GM19395 (cell line): ENCODE measurements around the gene SPATA2L.
"Not testable (repeated sequence)": the region's sequence is repeated elsewhere in the genome, so short reads cannot be mapped to it uniquely, and the experiment has no call there.

Experiments used
- ATAC-seq: cut with Tn5 transposase; IDR thresholded peaks from one replicate; pipeline ENCODE4 v1.9.1; 2021; ENCODE audit warnings: mild to moderate bottlenecking, moderate library complexity; ENCODE audit not compliant: unreplicated experiment

Gene SPATA2L

GRCh38 chr16:89708481-89708931 is 7.0 kb upstream of the SPATA2L start:
- ATAC-seq, result no peak

DNA sequence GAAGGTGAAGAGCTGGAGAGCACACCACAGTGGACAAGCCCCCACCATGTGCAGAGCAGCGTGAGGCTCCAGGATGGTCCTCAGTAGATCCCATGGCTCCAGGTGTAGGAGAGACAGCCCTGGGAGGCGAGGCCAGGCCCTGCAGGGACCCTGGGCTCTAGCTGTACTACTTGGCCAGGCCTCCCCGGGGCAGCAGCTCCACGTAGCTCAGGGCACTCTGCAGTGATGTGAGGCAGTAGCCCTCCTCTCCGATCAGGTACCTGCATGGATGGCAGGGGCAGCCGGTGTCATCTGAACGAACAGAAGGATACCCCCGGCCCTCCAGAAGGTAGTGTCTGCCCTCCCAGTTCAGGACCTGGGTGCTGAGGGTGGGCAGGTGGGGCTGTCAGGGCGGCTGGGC is 6.2 kb upstream of the SPATA2L start:
- ATAC-seq, result no peak

- ATAC-seq, result no peak
Observed at GRCh38 chr16:89706518-89707260, 5.2 kb upstream of the SPATA2L start.

DNA sequence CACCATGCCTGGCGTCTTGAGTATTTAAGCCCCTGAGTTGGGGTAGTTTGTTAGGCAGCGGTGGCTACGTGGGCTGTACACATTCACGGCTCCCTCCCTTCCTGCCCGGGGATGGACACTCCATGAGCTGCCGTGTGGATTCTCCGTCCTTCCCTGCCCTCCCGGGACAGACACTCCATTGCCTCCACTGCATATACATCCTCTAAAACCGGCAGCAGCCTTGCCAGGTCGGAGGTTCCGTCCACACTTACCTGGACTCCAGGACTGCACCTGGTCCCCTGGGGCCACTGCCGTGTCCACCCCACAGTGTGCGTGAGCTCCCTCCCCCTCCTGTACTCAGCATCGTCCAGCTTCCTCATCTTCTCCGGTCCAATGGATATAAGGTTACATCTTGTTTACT is 3.5 kb upstream of the SPATA2L start:
- no peak for ATAC-seq

- ATAC-seq, result no peak
Observed at GRCh38 chr16:89704281-89704680, 2.8 kb upstream of the SPATA2L start.

DNA sequence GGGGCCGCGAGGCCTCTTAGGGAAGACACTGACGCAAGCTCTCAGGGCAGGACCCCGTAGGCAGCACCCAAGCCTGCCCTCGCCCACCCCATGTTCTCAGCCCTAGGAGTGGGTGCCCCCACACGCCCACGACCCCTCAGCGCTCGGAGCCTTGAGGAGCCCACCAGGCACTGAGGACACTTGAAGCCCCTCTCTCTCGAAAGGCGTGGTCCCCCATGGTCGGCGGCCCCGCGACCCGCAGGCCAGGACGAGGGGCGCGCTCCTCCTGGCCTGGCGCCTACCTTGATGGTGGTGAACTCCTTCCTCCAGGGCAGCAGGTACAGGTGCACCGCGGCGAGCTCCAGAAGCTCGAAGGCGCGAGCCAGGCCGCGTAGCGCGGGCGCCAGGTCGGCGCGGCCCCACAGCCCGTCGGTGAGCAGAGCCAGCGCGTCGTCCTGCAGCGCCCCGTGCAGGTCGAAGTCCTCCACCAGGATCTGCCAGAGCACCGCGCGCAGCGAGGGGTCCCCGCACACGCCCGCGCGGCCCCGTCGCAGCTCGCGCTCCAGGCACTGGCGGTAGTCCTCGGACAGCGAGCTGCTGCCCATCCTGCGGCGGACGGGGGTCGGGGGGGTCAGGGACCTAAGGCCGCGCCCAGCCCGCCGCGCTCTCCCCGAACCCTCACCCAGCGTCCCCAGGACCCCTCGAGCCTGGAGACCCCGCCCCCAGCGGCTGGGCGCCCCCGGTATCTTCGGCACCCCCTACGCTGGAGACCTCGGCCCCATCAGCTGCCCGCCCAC is 668 bp downstream of the SPATA2L start:
- ATAC-seq, result no peak

GRCh38 chr16:89700100-89700648 is 1.3 kb downstream of the SPATA2L start:
- ATAC-seq, result peak; percentile 52

GRCh38 chr16:89699629-89700099 is 1.8 kb downstream of the SPATA2L start:
- not testable (repeated sequence) for ATAC-seq

GRCh38 chr16:89698717-89699116 is 2.8 kb downstream of the SPATA2L start:
- not testable (repeated sequence) for ATAC-seq

DNA sequence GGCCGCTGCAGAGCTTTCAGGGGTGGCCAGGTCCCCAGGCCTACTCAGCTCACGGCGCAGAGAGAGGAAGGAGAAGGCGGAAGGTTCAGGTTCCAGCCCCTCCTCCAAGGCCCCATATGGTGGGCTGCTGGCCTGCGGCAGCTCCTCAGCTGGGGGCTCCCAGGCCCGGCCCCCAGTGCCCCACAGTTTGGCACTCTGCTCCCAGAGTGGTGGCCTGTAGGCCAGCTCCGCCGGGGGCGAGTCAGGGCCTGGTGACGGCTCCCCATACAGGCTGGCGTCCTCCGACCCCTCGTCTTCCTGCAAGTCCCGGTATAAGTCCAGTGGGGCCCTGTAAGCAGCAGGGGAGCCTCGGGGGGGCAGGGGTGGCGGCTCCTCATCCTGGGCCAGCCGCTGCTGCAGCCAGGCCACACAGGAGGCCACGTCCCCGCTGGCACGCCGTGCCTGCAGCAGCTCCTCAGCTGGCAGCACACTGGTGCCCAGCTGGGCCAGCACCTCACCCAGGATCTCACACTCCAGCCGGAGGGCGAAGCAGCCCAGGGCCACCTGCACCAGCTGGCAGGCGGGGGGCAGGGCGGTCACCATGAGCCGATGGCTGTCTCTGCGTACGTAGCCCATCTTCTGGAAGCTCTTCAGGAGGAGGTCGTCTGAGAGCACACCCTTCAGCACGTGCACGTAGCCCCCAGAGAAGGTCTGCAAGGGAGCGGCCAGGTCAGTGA is 3.7 kb downstream of the SPATA2L start:
- ATAC-seq, result no peak

DNA sequence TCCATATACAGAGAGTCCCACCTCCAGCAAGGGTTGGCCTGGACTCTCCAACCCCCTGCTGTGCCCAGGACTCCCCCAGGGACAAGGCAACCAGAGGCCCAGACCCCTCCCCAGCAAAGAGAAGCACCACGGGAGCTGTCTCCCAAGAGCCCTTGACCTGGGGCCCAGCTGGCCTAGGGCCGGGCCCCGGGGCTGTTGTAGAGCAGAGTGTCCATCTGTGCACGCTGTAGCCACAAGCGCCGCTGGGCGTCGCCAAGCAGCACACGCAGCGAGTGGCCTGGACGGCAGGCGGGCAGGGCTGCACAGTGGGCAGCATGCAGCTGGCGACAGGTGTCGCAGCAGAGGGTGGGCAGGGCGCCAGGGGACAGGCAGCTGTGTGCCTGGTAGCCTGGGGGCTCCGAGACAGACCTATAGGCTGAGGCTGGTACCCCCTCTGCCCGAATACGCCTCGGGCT is 4.3 kb downstream of the SPATA2L start:
- no peak for ATAC-seq

GRCh38 chr16:89696670-89697128 is 4.8 kb downstream of the SPATA2L start:
- no peak for ATAC-seq

- ATAC-seq, result no peak
Observed at GRCh38 chr16:89695875-89696669, 5.4 kb downstream of the SPATA2L start.

DNA sequence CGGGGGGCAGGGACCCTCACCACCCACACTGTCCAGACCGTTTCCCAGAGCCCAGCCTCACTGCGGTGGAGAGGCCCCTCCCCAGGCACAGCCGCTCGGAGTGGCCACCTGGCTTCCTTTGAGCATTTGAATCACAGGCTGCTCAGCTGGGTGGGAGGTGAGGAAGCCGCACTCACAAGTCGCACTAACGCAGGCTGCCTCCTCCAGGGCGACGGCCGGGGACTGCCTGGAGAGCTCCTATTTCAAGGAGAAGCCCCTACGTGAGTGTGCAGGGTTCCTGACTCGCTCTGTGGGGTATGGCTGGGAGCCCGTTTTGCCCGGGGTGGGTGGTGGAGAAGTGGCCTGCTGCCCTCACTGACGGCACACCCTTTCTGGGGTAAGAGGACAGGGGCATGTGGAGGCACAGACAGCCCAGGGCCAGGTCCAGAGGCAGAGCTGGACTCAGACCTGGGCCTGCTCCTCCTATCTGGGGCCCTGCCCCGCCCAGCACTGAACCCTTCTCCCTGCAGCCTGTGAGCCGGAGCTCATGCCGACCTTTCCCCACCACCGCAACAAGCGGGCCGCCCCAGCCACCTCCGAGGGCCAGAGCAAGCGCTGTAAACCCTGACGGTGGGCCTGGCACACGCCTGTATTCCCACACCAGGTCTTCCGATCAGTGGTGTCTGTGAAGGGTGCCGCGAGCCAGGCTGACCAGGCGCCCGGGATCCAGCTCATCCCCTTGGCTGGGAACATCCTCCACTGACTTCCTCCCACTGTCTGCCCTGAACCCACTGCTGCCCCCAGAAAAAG is 6.2 kb downstream of the SPATA2L start:
- no peak for ATAC-seq

GRCh38 chr16:89694784-89695085 is 6.8 kb downstream of the SPATA2L start:
- not testable (repeated sequence) for ATAC-seq

- no peak for ATAC-seq
Observed at GRCh38 chr16:89693931-89694783, 7.3 kb downstream of the SPATA2L start.

DNA sequence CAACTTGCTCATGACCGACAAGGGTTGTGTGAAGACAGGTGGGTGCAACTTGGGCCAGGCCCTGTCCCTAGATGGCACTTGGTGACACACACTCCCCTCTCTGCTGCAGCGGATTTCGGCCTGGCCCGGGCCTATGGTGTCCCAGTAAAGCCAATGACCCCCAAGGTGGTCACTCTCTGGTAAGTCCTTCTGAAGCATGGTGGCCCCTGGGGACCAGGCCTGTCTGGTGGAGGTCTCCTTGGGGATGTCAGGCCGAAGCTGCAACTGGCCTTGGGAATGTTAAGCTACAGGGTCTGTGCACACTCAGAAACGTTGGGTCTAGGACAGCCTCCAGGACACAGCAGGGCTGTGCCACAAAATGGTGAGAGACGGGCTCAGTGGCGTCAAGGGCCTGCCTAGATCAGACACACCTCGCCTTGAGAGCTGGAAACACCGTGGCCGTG is 8.2 kb downstream of the SPATA2L start:
- ATAC-seq, result no peak

DNA sequence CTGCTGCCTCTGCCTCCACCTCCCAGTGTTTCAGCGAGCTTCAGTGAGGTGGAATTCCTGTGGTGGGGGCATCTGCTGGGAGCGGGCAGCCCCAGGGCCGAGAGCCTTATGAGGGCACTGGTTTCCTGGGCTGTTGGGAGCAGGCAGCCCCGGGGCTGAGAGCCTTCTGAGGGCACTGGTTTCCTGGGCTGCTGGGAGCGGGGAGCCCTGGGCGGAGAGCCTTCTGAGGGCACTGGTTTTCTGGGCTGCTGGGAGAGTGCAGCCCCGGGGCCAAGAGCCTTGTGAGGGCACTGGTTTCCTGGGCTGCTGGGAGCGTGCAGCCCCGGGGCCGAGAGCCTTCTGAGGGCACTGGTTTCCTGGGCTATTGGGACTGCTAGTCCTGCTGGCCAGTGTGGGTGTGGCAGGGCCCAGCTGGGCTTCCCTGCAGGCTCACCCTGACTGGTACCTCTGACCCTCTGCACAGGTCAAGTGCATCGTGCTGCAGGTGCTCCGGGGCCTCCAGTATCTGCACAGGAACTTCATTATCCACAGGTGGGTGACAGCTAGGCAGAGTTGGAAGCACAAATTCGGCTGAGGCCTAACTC is 9.4 kb downstream of the SPATA2L start:
- no peak for ATAC-seq
